Kidney epithelial cell (primary cell): Measurements from ENCODE around the gene TYW5. TPM values are rescaled to one million over a fixed set of nuclear protein-coding genes. Genes with fewer than 3 reads are reported as not detected.

Experiments
- DNase-seq: peaks from one replicate; pipeline ENCODE4 v3.0.0-alpha.2; 2010; ENCODE audit warnings: low read depth
- H3K27me3 ChIP-seq: 2 replicates; pipeline ENCODE4 v1.6.0; 2011; ENCODE audit warnings: low read length; ENCODE audit not compliant: control insufficient read depth, insufficient read depth
- H3K36me3 ChIP-seq: 2 replicates; pipeline ENCODE4 v1.5.1; 2011; ENCODE audit warnings: low read length; ENCODE audit not compliant: control insufficient read depth, insufficient read depth
- H3K4me3 ChIP-seq: 2 replicates; pipeline ENCODE4 v1.5.1; 2011; ENCODE audit warnings: low read depth, mild to moderate bottlenecking, control low read depth, low read length
- total RNA-seq: library from RNA; depleted of rRNA; stranded (reverse); fragments of >200 nt; gene quantifications from 2 replicates; pipeline ENCODE4 v1.2.3, GENCODE V29; 2015
- TF ChIP-seq, protein P1 (sequence below): IDR thresholded peaks from 2 replicates; pipeline ENCODE4 v1.5.1; 2011; ENCODE audit warnings: mild to moderate bottlenecking, moderate library complexity, low read length, control low read depth, inconsistent platforms; ENCODE audit not compliant: insufficient read depth, poor library complexity, severe bottlenecking

Gene TYW5
- total RNA-seq, 1 donor from 2014 or later = 9.0 TPM

DNA sequence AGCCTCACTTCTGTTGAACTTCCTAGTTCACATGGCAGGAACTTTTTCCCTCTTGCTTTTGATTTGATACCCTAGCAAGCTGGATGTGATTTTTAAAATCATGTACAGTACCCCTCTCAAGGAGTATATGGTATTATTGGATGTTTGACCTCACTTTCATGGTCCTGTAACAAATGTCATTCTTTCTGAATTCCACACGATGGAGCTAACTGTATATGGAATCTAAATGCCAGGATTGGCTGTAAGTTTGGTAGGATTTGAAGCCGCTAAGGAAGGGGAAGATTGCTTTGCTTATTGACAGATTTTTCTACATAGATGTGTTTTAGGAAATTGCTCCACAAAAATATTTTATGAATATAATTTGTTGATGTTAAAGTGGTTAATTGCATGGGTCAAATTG is 18.4 kb upstream of the TYW5 start:
- DNase-seq = no peak
- no peak overlapping the region for H3K4me3 ChIP-seq
- TF ChIP-seq, protein P1, sequence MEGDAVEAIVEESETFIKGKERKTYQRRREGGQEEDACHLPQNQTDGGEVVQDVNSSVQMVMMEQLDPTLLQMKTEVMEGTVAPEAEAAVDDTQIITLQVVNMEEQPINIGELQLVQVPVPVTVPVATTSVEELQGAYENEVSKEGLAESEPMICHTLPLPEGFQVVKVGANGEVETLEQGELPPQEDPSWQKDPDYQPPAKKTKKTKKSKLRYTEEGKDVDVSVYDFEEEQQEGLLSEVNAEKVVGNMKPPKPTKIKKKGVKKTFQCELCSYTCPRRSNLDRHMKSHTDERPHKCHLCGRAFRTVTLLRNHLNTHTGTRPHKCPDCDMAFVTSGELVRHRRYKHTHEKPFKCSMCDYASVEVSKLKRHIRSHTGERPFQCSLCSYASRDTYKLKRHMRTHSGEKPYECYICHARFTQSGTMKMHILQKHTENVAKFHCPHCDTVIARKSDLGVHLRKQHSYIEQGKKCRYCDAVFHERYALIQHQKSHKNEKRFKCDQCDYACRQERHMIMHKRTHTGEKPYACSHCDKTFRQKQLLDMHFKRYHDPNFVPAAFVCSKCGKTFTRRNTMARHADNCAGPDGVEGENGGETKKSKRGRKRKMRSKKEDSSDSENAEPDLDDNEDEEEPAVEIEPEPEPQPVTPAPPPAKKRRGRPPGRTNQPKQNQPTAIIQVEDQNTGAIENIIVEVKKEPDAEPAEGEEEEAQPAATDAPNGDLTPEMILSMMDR = peak; percentile 45
- H3K27me3 ChIP-seq = no peaks in the 10 kb centered on the region
- no peaks in the 10 kb centered on the region for H3K36me3 ChIP-seq

DNA sequence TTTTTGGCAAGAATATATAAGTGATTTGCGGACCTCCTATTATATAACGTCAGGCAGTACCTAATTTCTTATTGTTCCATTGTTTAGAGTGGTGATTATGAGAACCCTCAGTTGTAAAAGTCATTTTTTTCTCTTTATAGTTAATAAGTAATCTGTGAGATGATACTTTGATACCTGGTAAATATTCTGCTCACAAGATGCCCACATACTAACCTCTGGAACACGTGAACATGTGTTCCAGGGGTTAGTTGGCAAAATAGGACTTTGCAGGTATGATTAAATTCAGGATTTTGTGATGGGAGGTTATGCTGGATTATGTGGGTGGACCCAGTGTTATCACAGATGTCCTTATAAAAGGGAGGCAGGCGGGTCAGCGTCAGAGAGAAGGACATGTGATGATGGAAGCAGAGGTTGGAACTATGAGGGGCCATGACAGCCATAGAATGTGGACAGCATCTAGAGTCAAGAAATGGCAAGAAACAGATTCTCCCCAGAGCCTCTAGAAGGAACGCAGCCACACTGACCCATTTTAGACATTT is 16.9 kb upstream of the TYW5 start:
- Histone ChIP-seq H3K36me3 (no peaks in the 10 kb centered on the region), H3K4me3 (no peak overlapping the region), H3K27me3 (no peaks in the 10 kb centered on the region)
- TF ChIP-seq, protein P1 = no peak
- DNase-seq = no peak

DNA sequence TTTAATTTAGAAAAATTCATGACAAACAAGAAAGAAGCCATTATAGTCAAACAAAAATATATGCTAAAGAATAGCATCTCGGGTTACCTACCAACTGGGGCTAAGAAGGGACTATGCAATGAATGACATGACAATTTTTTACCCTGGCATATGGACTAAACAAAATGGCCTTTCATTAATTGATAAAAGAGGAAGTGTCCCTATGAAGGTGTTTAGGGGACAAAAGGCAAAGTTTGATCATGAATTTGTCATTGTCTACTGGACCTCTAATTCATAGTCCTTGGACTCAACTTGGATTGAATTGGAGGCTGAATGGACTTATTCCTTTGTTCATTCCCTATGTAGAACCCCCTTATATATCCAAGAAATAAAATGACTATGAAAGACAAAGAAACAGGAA is 12.8 kb upstream of the TYW5 start:
- Histone ChIP-seq H3K36me3 (no peaks in the 10 kb centered on the region), H3K27me3 (no peaks in the 10 kb centered on the region), H3K4me3 (no peak overlapping the region)
- TF ChIP-seq, protein P1 = no peak
- no peak for DNase-seq

DNA sequence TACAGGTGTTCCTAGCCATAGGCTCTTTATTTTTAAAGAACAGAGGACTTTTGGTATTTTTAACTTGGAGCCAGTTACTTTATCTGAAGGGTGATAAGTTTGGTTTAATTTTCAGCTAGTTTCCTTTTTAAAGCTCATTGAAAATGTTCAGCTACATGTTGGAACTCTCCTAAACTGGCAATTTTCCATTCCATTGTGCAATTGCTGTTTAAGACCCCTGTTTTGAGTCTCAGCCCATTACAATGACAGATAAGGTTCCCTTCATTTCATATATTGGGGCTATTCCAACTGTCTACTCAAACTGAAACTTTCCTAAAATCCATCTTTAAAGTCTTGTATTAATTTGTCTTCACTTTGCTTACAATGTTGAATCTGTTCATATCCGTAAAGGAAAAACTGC is 11.7 kb upstream of the TYW5 start:
- Histone ChIP-seq H3K27me3 (no peaks in the 10 kb centered on the region), H3K4me3 (no peak overlapping the region), H3K36me3 (no peaks in the 10 kb centered on the region)
- DNase-seq = no peak
- TF ChIP-seq, protein P1 = no peak

DNA sequence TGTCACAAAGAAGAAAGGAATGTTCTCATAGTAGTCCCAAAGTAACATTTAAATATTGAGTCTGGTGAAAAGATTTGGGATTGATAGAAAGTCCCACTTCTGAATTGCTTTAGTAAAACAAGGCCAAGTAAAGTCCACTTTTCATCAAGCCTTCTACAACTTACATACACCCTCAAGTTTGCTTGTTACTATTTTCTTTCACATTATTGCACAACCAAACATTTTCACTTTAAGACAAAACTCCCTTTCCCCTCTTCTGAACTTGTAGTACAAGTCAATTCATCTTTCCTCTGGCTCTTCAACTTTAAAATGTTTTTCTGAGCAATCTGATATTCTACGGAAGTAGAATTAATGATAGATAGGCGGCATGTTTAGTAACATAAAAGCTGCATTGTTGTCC is 11.1 kb upstream of the TYW5 start:
- no peak overlapping the region for H3K4me3 ChIP-seq
- no peak for DNase-seq
- no peaks in the 10 kb centered on the region for H3K36me3 ChIP-seq

DNA sequence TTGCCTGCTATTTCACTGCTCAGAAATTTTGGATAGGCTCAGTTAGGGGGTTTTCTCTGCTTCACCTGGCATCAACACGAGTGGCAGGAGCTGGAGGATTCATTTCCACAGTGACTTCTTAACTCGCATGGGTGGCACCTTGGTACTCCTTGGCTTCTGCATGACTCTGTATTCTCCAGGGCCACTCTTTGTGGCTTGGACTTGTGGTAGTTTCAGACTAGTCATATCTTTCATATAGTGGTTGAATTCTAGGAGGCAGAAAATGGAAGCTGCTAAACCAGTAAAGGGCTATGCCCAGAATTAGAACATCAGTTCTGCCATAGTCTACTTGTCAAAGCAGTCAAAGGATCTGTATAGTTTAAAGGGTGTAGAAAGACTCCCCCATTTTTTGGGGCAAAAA is 6.9 kb upstream of the TYW5 start:
- no peaks in the 10 kb centered on the region for H3K36me3 ChIP-seq

More for the DNA sequence above, 11.1 kb upstream of the TYW5 start:
- TF ChIP-seq, protein P1 = no peak
- H3K27me3 ChIP-seq = no peaks in the 10 kb centered on the region

More for the DNA sequence above, 6.9 kb upstream of the TYW5 start:
- Histone ChIP-seq H3K4me3 (no peak overlapping the region), H3K27me3 (no peaks in the 10 kb centered on the region)
- DNase-seq = no peak
- TF ChIP-seq, protein P1 = no peak
